Measurements from ENCODE around the gene KIAA1755.

- TF ChIP-seq CTCF (IDR thresholded peaks at IDR 0.05 in 8 of 11, conservative IDR thresholded peaks at IDR 0.05 in 3 of 11) = no peak
- no peak for TF ChIP-seq POLR2A (IDR thresholded peaks at IDR 0.05)
- TF ChIP-seq POLR2AphosphoS5 (IDR thresholded peaks at IDR 0.05) = no peak
Observed at GRCh38 chr20:38277285-38277684, 16.8 kb upstream of the KIAA1755 start.

All from spleen (tissue), 7 donors.